Urinary bladder (tissue), 4 donors: Measurements from ENCODE around the gene ETV3L. TPM values are rescaled to one million over a fixed set of nuclear protein-coding genes. Genes with fewer than 3 reads are reported as not detected.
"Not testable (repeated sequence)": the region's sequence is repeated elsewhere in the genome, so short reads cannot be mapped to it uniquely, and the experiment has no call there.

Source experiments
- DNase-seq: peaks from one replicate; pipeline ENCODE4 v3.0.0-alpha.2; 2015; ENCODE audit errors: extremely low spot score
- H3K27ac ChIP-seq: one replicate; pipeline ENCODE4 v1.5.1; 2013; ENCODE audit warnings: low read depth, mild to moderate bottlenecking, moderate library complexity
- H3K36me3 ChIP-seq: one replicate; pipeline ENCODE4 v1.6.1; 2013; ENCODE audit warnings: mild to moderate bottlenecking, moderate library complexity; ENCODE audit not compliant: insufficient read depth
- H3K4me1 ChIP-seq: one replicate; pipeline ENCODE4 v1.6.1; 2013; ENCODE audit warnings: mild to moderate bottlenecking, moderate library complexity; ENCODE audit not compliant: insufficient read depth
- H3K4me3 ChIP-seq: one replicate; pipeline ENCODE4 v1.5.1; 2013; ENCODE audit warnings: low read depth, low read length
- WGBS: extraction: QIAGEN DNeasy Blood & Tissue Kit; methylation state at CpG from one replicate; pipeline ENCODE4 v1.1.7; 2013; 5-methylcytosine and 5-hydroxymethylcytosine counted together
- polyA plus RNA-seq: library from polyadenylated mRNA; stranded (reverse); fragments of 200-250 nt; gene quantifications from one replicate; pipeline ENCODE4 v1.2.3, GENCODE V29; 2013
- total RNA-seq: library from RNA; depleted of rRNA; stranded (reverse); fragments of >200 nt; gene quantifications from one replicate; pipeline ENCODE4 v1.2.3, GENCODE V29; 2014
- donor health status: healthy with polysubstance abuse.
- donor health status: healthy.

The ETV3L gene
- total and polyA plus RNA-seq, 2 donors = not detected

GRCh38 chr1:157105988-157106812 is 6.6 kb upstream of the ETV3L start:
- Histone ChIP-seq H3K36me3 (no peaks in the 10 kb centered on the region), H3K4me3 (no peak overlapping the region), H3K4me1 (no peaks in the 10 kb centered on the region), H3K27ac (no peak overlapping the region)
- 51% methylated on average over 6 of the region's 6 CpGs for WGBS
- DNase-seq = no peak

GRCh38 chr1:157105298-157105987 is 5.8 kb upstream of the ETV3L start:
- Histone ChIP-seq H3K4me3 (no peak overlapping the region), H3K27ac (no peak overlapping the region), H3K4me1 (no peaks in the 10 kb centered on the region), H3K36me3 (no peaks in the 10 kb centered on the region)
- WGBS = 57% methylated on average over 14 of the region's 14 CpGs
- no peak for DNase-seq

DNA sequence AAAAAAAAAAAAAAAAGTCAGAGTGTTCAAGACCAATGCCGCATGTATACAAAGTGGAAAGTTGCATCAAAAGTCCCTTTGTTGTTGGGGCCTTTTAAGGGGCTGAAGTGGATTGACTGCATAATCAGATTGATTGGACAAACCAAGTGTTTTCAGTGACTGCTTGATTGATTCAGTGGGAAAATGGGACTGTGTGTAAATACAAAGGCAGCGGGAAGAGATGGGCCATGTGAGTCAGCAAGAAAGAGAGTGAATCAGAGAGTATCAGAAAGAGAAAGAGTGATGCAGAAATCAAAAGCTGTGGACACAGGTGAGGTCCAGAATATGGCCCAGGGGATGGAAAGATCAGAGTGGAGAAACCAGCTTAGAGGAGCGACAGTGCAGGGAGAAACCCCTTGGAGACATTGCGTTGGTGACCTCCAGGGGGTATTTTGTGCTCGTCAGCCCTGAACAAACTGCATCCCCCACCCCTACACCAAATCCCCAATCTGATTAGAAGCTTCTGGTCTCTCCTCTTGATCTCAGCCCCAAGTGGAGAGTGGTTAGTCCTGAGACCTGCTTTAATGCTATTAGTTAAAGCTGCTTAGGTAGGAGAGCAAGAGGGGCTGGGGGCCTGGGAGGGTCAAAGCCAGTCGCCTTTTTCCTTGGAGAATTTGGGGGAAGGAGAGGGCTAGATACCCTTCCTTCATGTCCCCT is 5.1 kb upstream of the ETV3L start:
- Histone ChIP-seq H3K27ac (no peak overlapping the region), H3K36me3 (no peaks in the 10 kb centered on the region), H3K4me1 (no peaks in the 10 kb centered on the region), H3K4me3 (no peak overlapping the region)
- DNase-seq = no peak
- 70% methylated on average over 6 of the region's 6 CpGs for WGBS

- DNase-seq = no peak
- no peaks in the 10 kb centered on the region for H3K36me3 ChIP-seq
- no peak overlapping the region for H3K4me3 ChIP-seq
- 54% methylated on average over 5 of the region's 5 CpGs for WGBS
- no peak overlapping the region for H3K27ac ChIP-seq
- no peaks in the 10 kb centered on the region for H3K4me1 ChIP-seq
Measured at GRCh38 chr1:157103268-157103667, 3.7 kb upstream of the ETV3L start.

DNA sequence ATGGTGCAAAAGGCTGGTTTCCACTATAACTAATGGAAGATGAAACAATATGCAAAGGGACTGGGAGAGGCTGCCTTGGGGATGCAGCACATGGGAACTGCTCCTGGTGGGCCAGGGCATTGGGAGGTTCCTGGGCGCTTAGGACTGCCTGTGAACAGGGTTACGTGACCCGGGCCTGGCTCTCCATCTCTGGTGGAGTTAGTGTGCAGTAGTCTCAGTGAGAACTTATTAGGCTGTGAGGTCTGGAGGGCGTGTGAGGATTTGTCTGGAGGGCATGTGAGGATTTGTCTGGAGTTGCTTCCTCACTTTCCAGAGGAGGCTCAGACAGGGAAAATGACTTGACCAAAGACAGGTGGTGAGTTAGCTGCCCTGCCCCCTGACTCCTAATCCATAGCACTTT is 1.5 kb upstream of the ETV3L start:
- Histone ChIP-seq H3K27ac (no peak overlapping the region), H3K36me3 (no peaks in the 10 kb centered on the region), H3K4me3 (no peak overlapping the region), H3K4me1 (no peaks in the 10 kb centered on the region)
- DNase-seq = no peak
- 79% methylated on average over 4 of the region's 4 CpGs for WGBS

DNA sequence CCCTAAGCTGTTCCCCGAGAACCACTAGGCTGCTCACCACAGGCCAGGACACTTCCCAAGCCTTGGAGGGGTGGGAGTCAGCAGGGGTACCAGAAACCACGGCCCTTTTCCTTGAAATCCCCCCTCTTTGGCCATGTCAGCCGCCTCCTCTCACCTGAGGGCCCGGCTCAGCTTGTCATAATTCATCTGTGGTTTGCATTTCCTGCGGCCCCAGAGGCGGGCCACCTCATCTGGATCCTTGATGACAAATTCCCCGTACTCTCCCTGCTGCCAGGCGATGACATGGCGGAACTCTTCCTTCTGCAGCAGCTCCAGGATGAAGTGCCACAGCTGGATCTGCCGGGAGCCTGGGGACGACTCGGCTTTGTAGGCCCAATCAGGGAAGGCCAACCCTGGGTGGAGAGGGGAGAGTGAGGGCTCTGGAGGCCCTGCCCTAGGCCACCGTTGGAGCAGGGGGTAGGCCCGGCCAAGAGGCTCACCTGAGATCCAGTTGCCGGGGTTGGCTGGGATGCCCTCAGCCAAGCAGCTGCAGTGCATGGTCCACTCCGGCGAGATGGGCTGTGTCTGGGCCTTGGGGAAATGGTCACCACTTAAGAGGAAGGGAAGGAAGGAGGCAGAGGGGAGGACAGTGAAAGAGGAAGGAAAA is 498 bp downstream of the ETV3L start:
- 82% methylated on average over 16 of the region's 17 CpGs for WGBS
- not testable (repeated sequence) for DNase-seq

DNA sequence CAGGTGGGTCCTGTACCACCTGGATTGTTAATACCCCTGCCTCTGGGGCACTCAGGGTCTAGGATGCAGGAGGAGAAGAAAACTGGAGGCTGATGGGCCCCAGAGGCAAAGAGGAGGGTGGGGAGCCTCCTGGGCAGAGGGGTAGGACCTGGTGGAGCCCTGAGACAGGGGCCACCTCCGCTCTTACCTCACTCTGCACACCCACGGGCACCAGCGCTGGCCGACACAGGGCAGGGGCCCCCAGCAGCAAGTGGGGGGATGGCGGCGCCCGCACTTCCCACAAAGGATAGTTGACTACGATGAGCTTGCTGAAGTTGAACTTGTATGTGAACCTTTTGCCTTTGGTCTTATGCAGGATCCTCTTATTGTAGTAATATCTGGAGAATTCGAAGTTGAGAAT is 1.1 kb downstream of the ETV3L start:
- H3K36me3 ChIP-seq = no peaks in the 10 kb centered on the region
- no peak for DNase-seq
- WGBS = 93% methylated on average over 9 of the region's 9 CpGs

More for the DNA sequence above, 498 bp downstream of the ETV3L start:
- H3K4me1 ChIP-seq, H3K27ac ChIP-seq, H3K36me3 ChIP-seq, H3K4me3 ChIP-seq: not testable (repeated sequence)

DNA sequence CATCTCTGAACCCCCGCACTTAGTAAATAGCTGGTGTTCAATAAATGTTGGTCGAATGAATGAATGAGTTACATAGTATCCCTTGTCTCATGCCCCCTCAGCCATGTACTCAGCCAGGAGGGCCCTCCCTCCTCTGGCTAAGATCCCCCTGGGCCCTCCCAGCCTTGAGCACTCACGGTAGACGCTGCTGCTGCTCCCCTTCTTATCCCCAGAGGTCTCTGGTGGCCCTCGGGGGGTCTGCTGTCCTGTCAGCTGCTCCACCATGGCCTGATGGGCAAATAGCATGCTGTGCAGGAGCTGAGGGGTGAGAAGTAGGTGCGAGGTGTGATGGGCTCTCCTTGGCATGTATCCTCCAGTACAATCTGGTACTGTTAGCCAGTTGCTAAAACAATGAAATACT is 1.9 kb downstream of the ETV3L start:
- no peak overlapping the region for H3K4me3 ChIP-seq
- no peak for DNase-seq
- no peaks in the 10 kb centered on the region for H3K36me3 ChIP-seq
- no peak overlapping the region for H3K27ac ChIP-seq
- 77% methylated on average over 6 of the region's 6 CpGs for WGBS
- no peaks in the 10 kb centered on the region for H3K4me1 ChIP-seq

More for the DNA sequence above, 1.1 kb downstream of the ETV3L start:
- Histone ChIP-seq H3K27ac (no peak overlapping the region), H3K4me3 (no peak overlapping the region), H3K4me1 (no peaks in the 10 kb centered on the region)

- H3K4me3 ChIP-seq = no peak overlapping the region
- no peak for DNase-seq
- 78% methylated on average over 6 of the region's 6 CpGs for WGBS
Measured at GRCh38 chr1:157096881-157097280, 2.7 kb downstream of the ETV3L start.

DNA sequence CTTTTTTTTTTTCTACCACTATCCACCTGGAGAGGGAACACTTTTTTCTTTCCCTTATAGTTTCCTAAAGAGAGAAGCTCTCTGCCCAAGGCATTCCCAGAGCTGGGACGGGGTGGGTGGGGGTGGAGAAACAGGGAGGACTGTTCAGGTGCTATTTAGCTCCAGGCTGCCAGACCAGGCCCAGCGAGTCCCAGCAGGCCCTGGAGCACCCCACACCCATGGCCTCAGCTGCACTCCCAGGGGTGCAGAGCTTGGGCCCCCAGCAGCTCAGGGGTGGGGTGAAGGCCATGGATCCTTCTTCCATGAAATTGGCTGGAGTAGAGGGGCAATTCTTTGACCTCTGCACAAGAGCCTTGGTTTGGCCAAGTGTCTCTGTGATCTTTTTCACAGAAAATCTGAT is 4.1 kb downstream of the ETV3L start:
- Histone ChIP-seq H3K4me3 (no peak overlapping the region), H3K4me1 (no peaks in the 10 kb centered on the region), H3K27ac (no peak overlapping the region), H3K36me3 (no peaks in the 10 kb centered on the region)
- no peak for DNase-seq
- WGBS = 77% methylated on average over 2 of the region's 2 CpGs

More at GRCh38 chr1:157096881-157097280, 2.7 kb downstream of the ETV3L start:
- Histone ChIP-seq H3K4me1 (no peaks in the 10 kb centered on the region), H3K27ac (no peak overlapping the region), H3K36me3 (no peaks in the 10 kb centered on the region)

DNA sequence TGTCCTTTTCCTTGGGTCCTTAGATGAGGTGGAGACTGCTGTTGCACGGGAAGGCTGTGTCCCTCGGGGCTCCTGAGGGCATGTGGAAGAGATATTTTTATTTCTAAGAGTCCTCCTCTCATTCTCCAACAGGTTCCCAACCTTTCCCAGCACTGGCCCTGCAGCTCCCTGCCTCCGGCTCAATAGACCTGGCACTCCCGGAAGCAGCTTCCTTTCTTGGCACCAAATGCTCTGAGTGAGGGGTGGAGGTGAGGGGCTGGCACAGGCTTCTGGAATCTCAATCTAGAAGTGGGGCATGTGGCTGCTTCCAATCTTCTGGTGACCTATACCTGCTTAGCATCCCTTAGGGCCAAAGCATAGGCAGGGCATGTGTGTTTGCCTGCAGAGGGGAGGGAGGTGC is 4.5 kb downstream of the ETV3L start:
- WGBS = 73% methylated on average over 4 of the region's 4 CpGs
- H3K4me1 ChIP-seq = no peaks in the 10 kb centered on the region
- H3K27ac ChIP-seq = no peak overlapping the region
- DNase-seq = no peak
- no peak overlapping the region for H3K4me3 ChIP-seq
- no peaks in the 10 kb centered on the region for H3K36me3 ChIP-seq

GRCh38 chr1:157092831-157093230 is 6.8 kb downstream of the ETV3L start:
- Histone ChIP-seq H3K27ac (no peak overlapping the region), H3K36me3 (no peaks in the 10 kb centered on the region), H3K4me1 (no peaks in the 10 kb centered on the region), H3K4me3 (no peak overlapping the region)
- no peak for DNase-seq
- WGBS = 26% methylated on average over 8 of the region's 8 CpGs

DNA sequence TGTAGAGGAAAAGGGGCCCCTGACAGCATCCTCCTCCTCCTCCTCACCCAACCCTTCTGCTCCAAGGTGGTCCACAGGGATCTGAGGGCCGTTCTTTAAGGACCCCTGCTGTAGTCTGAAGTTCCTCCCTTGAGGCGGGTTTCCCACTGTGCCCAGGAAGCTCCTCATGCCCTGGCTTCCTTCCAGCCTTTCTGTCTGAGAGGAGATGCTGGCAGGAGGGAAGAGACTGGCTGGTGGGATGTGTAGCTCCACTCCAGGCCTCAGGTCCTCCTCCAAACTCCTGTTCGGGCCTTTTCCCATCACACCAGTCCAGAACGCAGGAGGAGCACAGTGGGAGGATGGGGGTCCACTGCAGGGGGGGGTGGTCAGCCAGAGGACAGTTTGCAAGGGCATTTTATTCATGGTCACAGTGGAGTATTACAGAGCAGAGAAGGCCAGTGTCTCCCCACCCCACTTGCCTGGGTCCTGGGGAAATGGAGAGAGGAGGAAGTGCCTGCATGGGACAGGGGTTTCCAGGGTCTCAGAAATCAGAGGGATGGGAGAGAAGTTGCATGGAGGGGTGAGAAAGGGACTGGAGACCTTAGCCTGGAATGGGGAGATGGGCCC is 7.8 kb downstream of the ETV3L start:
- H3K27ac ChIP-seq = no peak overlapping the region
- 87% methylated on average over 4 of the region's 4 CpGs for WGBS
- no peaks in the 10 kb centered on the region for H3K36me3 ChIP-seq
- H3K4me1 ChIP-seq = no peaks in the 10 kb centered on the region
- no peak for DNase-seq
- no peak overlapping the region for H3K4me3 ChIP-seq
